K562 treated with DMSO at 1 percent for 12 hours (cell line): Measurements from ENCODE around the gene CSPG4. TPM values are rescaled to one million over a fixed set of nuclear protein-coding genes. Genes with fewer than 3 reads are reported as not detected.

Experiments
- total RNA-seq: library from RNA; unstranded; fragments of 300-600 nt; gene quantifications from 2 replicates; pipeline ENCODE4 v1.2.3, GENCODE V29; 2022; ENCODE audit not compliant: insufficient read depth

The CSPG4 gene, protein sequence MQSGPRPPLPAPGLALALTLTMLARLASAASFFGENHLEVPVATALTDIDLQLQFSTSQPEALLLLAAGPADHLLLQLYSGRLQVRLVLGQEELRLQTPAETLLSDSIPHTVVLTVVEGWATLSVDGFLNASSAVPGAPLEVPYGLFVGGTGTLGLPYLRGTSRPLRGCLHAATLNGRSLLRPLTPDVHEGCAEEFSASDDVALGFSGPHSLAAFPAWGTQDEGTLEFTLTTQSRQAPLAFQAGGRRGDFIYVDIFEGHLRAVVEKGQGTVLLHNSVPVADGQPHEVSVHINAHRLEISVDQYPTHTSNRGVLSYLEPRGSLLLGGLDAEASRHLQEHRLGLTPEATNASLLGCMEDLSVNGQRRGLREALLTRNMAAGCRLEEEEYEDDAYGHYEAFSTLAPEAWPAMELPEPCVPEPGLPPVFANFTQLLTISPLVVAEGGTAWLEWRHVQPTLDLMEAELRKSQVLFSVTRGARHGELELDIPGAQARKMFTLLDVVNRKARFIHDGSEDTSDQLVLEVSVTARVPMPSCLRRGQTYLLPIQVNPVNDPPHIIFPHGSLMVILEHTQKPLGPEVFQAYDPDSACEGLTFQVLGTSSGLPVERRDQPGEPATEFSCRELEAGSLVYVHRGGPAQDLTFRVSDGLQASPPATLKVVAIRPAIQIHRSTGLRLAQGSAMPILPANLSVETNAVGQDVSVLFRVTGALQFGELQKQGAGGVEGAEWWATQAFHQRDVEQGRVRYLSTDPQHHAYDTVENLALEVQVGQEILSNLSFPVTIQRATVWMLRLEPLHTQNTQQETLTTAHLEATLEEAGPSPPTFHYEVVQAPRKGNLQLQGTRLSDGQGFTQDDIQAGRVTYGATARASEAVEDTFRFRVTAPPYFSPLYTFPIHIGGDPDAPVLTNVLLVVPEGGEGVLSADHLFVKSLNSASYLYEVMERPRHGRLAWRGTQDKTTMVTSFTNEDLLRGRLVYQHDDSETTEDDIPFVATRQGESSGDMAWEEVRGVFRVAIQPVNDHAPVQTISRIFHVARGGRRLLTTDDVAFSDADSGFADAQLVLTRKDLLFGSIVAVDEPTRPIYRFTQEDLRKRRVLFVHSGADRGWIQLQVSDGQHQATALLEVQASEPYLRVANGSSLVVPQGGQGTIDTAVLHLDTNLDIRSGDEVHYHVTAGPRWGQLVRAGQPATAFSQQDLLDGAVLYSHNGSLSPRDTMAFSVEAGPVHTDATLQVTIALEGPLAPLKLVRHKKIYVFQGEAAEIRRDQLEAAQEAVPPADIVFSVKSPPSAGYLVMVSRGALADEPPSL (N-terminal part only)
- total RNA-seq, result 0.35 TPM in 1 of 2 replicates, not detected in the other

DNA sequence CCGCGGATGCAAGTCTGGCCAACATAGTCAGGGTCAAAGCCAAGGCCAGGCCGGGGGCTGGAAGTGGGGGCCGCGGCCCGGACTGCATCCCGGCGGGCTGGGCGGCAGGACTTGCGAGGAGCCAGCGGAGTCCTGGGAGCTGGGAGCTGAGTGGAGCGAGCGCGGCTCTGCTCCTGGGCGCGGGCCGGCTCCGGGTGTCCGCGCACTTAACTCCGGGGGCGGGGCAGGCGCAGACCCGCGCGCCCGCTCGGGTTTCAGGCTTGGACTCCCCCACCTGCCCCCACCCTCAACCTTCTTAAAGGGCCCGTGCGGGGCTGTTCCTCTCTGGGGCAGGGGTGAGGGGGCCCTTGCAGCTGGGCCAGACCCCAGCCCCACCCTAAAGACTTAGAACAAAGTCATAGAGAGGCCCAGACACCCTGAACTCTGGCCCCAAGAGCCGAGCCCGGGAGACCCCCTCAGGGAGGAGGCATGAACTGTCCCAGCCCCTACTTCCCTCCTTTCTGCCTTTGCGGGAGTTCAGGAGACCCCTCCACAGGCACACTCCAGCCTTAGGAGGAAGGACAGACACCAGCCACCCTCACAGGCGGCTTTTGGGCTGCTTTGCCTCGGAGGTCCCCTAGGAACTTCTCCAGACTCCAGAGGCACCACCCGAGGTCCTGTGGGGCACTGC is at the start of gene CSPG4:
Gene CSPG4 (minus strand): TSS at position 181 of the 670 bp plus-strand sequence. CDS start 93 bp downstream, at position 88.

DNA sequence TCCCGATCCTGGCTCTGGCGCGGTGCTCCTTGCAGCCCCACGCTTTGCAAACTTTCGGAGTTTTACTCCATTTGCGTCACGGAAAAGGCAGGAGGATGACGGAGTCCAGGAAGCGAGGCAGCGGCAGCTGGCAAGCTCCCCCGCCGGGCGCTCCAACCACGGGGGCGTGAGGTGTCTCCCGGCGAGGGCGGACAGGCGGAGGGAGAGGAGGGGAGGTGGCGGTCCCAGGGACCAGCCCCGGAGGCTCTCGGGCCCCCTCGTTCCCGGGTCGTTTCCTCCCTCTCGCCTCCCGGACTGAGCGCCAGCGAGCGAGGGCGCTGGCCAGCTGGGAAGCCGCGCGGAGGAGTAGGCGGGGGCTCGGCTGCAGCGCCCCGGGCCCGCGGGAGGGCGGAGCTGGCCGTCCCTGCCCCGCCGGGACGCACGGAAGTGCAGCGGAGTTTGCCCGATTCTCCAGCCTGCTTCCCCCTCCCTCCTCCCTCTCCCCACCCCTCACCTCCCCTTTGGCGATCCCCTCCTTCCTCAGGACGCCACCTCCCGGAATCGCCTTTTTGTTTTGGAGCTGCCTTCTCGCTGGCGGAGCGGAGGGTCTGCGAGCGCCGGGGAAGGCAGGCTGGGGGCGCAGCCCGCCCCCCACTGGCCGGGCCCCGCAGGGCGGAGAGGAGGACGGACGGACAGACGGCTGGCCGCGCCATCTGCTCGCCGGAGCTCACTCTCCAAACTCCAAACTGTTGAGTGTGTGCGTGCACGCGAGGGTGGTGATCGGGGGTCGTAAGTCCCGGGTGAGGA is 65.1 kb downstream of the CSPG4 start, which contains the start of gene SNX33:
Gene SNX33 (plus strand): TSS at position 543 of the 786 bp plus-strand sequence. CDS start 1,191 bp downstream, outside the sequence.

DNA sequence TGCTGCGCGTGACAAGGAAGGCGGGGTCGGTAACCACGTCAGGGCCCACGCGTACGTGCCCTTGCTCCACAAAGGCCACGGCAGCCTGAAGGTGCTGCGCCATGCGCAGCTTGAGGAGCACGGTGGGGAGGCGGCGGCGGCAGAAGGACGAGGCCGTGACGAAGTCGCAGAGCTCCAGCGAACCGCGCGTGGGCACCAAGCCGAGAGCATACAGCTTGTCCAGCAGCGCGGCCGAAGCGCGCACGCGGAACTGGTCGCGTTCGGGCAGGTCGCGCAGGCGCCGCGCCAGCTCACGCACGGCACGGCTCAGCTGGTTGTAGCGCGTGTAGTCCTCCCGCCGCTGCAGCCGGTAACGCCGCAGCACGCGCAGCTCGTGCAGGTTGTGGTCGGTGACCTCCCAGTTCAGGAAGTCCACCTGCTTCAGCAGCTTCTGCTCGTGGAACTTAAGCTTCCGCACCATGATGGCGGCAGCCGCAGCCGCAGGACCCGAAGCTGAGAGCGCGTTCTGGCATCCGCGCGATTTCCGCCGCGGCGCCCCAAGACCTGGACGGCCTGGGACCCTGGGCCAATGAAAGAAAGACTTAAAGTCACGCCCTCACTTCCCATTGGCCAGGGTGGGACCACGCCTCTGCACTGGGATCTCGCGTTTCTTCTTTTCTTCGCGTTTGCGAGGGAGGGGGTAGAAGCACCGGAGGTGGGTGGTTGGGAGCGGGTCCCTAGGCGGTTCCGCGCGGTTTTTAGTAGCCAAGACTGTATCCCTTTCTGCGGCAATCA is 72.8 kb downstream of the CSPG4 start, which contains the start of gene IMP3:
Gene IMP3 (minus strand): TSS at position 516 of the 774 bp plus-strand sequence. CDS start 56 bp downstream, at position 460.

DNA sequence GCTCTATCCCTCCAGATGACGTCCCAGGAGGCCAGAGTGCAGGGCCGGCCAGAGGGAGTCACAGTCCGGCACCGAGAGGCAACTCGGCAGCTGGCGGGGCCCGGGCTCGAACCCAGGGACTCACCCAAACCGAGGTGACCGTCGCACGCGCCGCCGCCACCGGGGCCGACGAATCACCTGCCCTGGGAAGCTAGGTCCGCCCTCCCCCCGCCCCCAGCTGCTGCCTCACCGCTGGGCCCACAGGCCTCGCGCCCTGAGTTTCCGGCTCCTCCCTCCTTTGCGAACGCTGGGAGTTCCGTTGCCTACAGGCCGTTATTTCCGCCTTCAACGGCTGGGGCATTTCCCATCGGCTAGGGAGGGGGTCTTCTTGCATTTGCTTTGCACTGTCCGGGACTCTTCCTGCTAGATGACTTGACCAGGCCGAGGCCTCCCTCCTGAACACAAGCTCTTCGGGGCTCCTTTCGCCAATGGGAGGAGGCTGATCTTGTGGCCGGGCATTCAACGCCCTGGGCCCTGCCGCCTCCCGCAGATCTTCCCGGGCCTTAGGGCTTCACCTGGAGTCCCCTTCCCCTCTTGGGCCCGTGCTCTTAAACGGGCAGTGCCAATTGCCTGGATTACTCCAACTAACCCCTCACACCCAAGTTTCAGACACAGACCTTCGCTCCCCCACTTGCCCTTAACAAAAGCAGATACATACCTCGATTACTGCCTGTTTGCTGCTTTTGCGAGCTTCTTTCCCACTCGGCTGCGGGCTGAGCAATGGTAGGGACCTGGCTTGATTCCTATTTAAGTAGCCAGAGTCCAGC is 86.9 kb downstream of the CSPG4 start, which contains the start of gene SNUPN:
Gene SNUPN (minus strand): TSS at position 184 of the 806 bp plus-strand sequence. CDS start 4,674 bp downstream, outside the sequence.

Other genes starting within 250 kb of the CSPG4 start
- 13.3 and 28.2 TPM in 2 replicates for gene PTPN9, start 133.5 kb downstream of the CSPG4 start, total RNA-seq
- 15.5 and 32.0 TPM in 2 replicates for gene SNUPN, start 87.1 kb downstream of the CSPG4 start, total RNA-seq
- gene IMP3, start 72.6 kb downstream of the CSPG4 start, total RNA-seq, result 191 and 208 TPM in 2 replicates
- gene SNX33, start 64.9 kb downstream of the CSPG4 start, total RNA-seq, result 8.7 and 19.4 TPM in 2 replicates
- 3.4 and 10.3 TPM in 2 replicates for gene UBE2Q2, start 130.6 kb upstream of the CSPG4 start, total RNA-seq
- gene FBXO22, start 191.0 kb upstream of the CSPG4 start, total RNA-seq, result 34.2 and 63.0 TPM in 2 replicates